KMS-11 (cell line): Measurements from ENCODE around the gene TMED6.
A peak's percentile ranks its signal among the peaks of the same experiment; 100 is the strongest.

Source experiments
- H2AFZ ChIP-seq: fragments of 200-600 bp; sonication (generic); 2 replicates; pipeline ENCODE4 v1.6.1; 2016; ENCODE audit warnings: antibody characterized with exemption, mixed run types, low read depth
- H3K27ac ChIP-seq: fragments of 200-600 bp; sonication (generic); 2 replicates; pipeline ENCODE4 v1.6.1; 2016; ENCODE audit warnings: mild to moderate bottlenecking, mixed run types
- H3K27me3 ChIP-seq: fragments of 200-600 bp; sonication (generic); 2 replicates; pipeline ENCODE4 v1.6.1; 2017; ENCODE audit warnings: mild to moderate bottlenecking, low read depth, mixed run types, moderate library complexity; ENCODE audit not compliant: insufficient read depth
- H3K36me3 ChIP-seq: fragments of 200-600 bp; sonication (generic); 2 replicates; pipeline ENCODE4 v1.6.1; 2017; ENCODE audit warnings: mild to moderate bottlenecking, mixed run types; ENCODE audit not compliant: insufficient read depth
- H3K4me1 ChIP-seq: fragments of 200-600 bp; sonication (generic); 2 replicates; pipeline ENCODE4 v1.6.1; 2016; ENCODE audit warnings: mild to moderate bottlenecking, low read depth, mixed run types; ENCODE audit not compliant: poor library complexity, severe bottlenecking
- H3K4me2 ChIP-seq: fragments of 200-600 bp; sonication (generic); 2 replicates; pipeline ENCODE4 v1.7.0; 2016; ENCODE audit warnings: mild to moderate bottlenecking, mixed run types
- H3K4me3 ChIP-seq: fragments of 200-600 bp; sonication (generic); IDR thresholded peaks from 2 replicates; pipeline ENCODE4 v1.6.1; 2017; ENCODE audit warnings: low read depth, low read length, mixed read lengths; ENCODE audit not compliant: insufficient read depth
- H3K79me2 ChIP-seq: fragments of 200-600 bp; sonication (generic); 2 replicates; pipeline ENCODE4 v1.6.1; 2016; ENCODE audit warnings: low read depth, mixed run types; ENCODE audit not compliant: insufficient read depth
- H3K9ac ChIP-seq: fragments of 200-600 bp; sonication (generic); 2 replicates; pipeline ENCODE4 v1.6.1; 2016; ENCODE audit warnings: mild to moderate bottlenecking, mixed run types
- H4K20me1 ChIP-seq: fragments of 200-600 bp; sonication (generic); 2 replicates; pipeline ENCODE4 v1.6.1; 2016; ENCODE audit warnings: mild to moderate bottlenecking, mixed run types; ENCODE audit not compliant: insufficient read depth
- TF ChIP-seq, protein P1 (sequence below): fragments of 200-600 bp; sonication (generic); conservative IDR thresholded peaks from 2 replicates; pipeline ENCODE4 v1.6.1; 2017; ENCODE audit warnings: low read depth, mild to moderate bottlenecking, antibody characterized with exemption, low read length, moderate library complexity, mixed read lengths

TMED6 gene

DNA sequence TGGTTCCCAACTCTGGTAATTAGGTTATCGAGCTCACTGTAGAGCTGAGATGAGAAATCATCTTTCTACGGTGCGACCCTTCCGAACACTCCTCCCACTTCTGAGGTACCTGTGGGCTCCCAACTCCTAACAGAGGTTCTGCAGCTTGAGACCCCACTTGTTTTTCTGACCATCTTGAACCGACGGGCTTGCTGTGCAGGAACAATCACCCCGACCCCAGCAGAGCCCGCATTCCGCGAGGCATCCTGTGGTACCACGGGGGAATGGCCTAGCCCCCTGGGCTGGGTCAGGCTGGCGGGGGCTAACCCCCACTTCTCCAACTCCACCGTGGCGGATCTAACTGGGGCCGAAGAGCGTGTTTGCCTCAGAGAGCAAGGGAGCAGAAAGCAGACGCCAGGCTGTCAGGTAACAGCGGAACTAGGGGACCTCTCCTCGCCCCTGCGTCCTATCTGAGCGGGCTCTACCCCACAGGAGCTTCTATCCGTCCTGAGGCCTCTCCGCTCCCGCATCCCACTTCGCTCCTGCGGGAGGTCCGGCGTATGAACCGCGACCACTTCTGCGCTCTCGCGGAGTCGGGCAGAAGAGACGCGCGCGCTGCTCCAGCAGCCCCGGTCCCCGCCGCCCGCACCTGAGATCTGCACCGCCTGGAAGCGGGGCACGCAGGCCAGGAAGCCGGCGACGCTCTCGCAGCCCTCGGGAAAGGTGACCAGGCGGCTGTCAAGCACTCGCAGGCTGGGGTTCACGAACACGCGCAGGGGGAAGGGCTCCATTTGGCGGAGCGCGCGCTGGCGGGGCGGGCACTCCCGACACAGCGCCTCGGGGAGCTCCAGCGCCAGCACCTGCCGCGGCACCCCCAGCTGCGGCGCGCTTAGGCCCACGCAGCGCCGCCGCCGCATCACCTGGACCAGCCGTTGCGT lies 22.0 kb downstream of the TMED6 start:
- H2AFZ ChIP-seq: peak overlapping the region; percentile 65
- H3K4me1 ChIP-seq: peaks cover 38% of the 10 kb centered on the region
- H3K27ac ChIP-seq: peak overlapping the region; percentile 43
- H3K36me3 ChIP-seq: no peaks in the 10 kb centered on the region; the same call in none of the 2 replicates
- H3K27me3 ChIP-seq: no peaks in the 10 kb centered on the region
- H3K4me2 ChIP-seq: peak overlapping the region; percentile 93
- H4K20me1 ChIP-seq: no peaks in the 10 kb centered on the region
- TF ChIP-seq, protein P1, sequence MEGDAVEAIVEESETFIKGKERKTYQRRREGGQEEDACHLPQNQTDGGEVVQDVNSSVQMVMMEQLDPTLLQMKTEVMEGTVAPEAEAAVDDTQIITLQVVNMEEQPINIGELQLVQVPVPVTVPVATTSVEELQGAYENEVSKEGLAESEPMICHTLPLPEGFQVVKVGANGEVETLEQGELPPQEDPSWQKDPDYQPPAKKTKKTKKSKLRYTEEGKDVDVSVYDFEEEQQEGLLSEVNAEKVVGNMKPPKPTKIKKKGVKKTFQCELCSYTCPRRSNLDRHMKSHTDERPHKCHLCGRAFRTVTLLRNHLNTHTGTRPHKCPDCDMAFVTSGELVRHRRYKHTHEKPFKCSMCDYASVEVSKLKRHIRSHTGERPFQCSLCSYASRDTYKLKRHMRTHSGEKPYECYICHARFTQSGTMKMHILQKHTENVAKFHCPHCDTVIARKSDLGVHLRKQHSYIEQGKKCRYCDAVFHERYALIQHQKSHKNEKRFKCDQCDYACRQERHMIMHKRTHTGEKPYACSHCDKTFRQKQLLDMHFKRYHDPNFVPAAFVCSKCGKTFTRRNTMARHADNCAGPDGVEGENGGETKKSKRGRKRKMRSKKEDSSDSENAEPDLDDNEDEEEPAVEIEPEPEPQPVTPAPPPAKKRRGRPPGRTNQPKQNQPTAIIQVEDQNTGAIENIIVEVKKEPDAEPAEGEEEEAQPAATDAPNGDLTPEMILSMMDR: no peak
- H3K79me2 ChIP-seq: peaks cover 48% of the 10 kb centered on the region
- peak overlapping the region; percentile 64 for H3K9ac ChIP-seq
- H3K4me3 ChIP-seq: no peak overlapping the region

DNA sequence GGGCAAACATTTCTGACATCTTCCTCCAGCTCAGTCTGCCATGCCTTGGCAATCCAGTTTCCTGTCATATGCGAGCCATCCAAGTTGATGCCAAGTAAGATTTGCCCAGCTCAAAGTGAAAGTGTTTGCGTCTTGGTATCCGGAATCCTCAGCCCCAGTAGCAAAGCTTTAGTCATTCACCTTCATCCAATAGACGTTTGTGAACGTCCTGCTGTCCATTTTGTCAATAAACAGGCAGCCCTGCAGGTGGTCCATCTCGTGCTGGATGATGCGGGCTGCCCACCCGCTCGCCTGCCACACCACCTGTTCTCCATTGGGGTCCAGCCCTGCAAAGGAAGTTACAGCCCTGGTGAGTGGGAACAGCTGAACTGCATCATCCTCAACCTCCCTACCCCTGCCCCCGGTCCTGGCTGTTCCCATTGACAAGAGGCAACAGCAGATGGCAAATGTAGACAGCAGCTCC lies 22.7 kb downstream of the TMED6 start:
- Histone ChIP-seq H3K4me2 (peak overlapping the region; percentile 93), H3K79me2 (peaks cover 49% of the 10 kb centered on the region), H2AFZ (no peak overlapping the region), H3K9ac (no peak overlapping the region), H3K36me3 (no peaks in the 10 kb centered on the region; the same call in none of the 2 replicates), H3K4me1 (peaks cover 38% of the 10 kb centered on the region), H3K4me3 (no peak overlapping the region), H3K27me3 (no peaks in the 10 kb centered on the region), H3K27ac (no peak overlapping the region), H4K20me1 (no peaks in the 10 kb centered on the region)
- TF ChIP-seq, protein P1: no peak

DNA sequence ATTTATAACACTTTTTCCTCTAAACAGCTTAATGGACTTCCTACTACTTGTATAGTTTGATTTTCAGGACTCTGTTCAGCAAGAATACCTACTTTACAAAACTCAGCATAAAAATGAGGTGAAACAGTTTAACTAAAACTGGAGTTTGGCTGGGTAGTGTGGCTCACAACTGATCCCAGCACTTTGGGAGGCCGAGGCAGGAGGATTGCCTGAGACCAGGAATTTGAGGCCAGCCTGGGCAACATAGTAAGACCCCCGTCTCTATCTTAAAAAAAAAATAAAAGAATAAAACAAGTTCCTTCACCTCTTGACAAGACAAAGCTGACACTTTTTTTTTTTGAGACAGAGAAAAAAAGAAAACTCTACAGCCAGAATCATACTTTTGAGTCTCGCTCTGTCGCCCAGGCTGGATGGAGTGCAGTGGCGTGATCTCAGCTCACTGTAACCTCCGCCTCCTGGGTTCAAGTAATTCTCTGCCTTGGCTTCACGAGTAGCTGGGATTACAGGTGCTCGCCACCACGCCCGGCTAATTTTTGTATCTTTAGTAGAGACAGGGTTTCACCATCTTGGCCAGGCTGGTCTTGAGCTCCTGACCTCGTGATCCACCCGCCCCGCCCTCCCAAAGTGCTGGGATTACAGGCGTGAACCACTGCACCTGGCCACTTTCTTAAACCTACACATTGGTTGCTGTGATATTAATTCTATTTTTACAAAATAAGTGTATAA lies 23.8 kb downstream of the TMED6 start:
- Histone ChIP-seq H3K4me3 (no peak overlapping the region), H3K36me3 (no peaks in the 10 kb centered on the region; the same call in 1 of the 2 replicates), H3K79me2 (peaks cover 49% of the 10 kb centered on the region)

More for the DNA sequence above, 23.8 kb downstream of the TMED6 start:
- H3K4me2 ChIP-seq: peak overlapping the region; percentile 93; the same call in 1 of the 2 replicates
- H2AFZ ChIP-seq: no peak overlapping the region
- H4K20me1 ChIP-seq: no peaks in the 10 kb centered on the region
- TF ChIP-seq, protein P1: no peak
- H3K4me1 ChIP-seq: peaks cover 38% of the 10 kb centered on the region
- no peak overlapping the region; the same call in 1 of the 2 replicates for H3K27ac ChIP-seq
- no peaks in the 10 kb centered on the region for H3K27me3 ChIP-seq
- H3K9ac ChIP-seq: no peak overlapping the region
